Measurements from ENCODE around the gene ARHGAP4. TPM values are rescaled to one million over a fixed set of nuclear protein-coding genes. Genes with fewer than 3 reads are reported as not detected.

Gene ARHGAP4
- total and polyA plus RNA-seq, 2 of the 4 experiments (the other 2 are of a cell fraction) = 0.18 to 0.72 TPM

GRCh38 chrX:153903991-153904957 is 21.8 kb downstream of the ARHGAP4 start, which contains the start of gene AVPR2:
TSS of gene AVPR2 (plus strand) at chrX:153904673. CDS start at chrX:153905146, 473 bp downstream.
- peaks cover 9% of the 10 kb centered on the region; the same call in 1 of the 2 replicates for H3K4me1 ChIP-seq (ENCODE audit: control insufficient read depth, insufficient read depth, low read length)
- H2AK9ac ChIP-seq (replicated peaks; ENCODE audit: low read depth, low read length, poor library complexity) = no peak within 1 kb of the TSS
- no peak within 1 kb of the TSS for H4K91ac ChIP-seq (ENCODE audit: insufficient read depth, low read depth, low read length)
- H4K8ac ChIP-seq (ENCODE audit: low read depth in 2 of 2, low read length in 2 of 2) = no peak within 1 kb of the TSS
- ChIA-PET CTCF (no interaction called here), POLR2A (ENCODE audit: unreplicated experiment) (no interaction called here)
- no peak within 1 kb of the TSS for H3K14ac ChIP-seq (replicated peaks; ENCODE audit: low read depth, low read length)
- BruUV-seq (replicated peaks) = no TSS peak
- no peak for TF ChIP-seq ELK1 (IDR thresholded peaks at IDR 0.05; ENCODE audit: borderline replicate concordance, low read depth, low read length)
- TF ChIP-seq SMC3 (IDR thresholded peaks at IDR 0.05; ENCODE audit: low read depth, low read length) = no peak
- no peak for TF ChIP-seq POLR2A (IDR thresholded peaks at IDR 0.05; ENCODE audit: low read depth, low read length)
- no peak for TF ChIP-seq NFE2L2 (IDR thresholded peaks at IDR 0.05; ENCODE audit: low read depth, low read length)
- TF ChIP-seq MAFK (IDR thresholded peaks at IDR 0.05; ENCODE audit: low read depth, low read length) = no peak
- no peak for TF ChIP-seq CHD1 (IDR thresholded peaks at IDR 0.05; ENCODE audit: low read depth, low read length)
- TF ChIP-seq FOS (IDR thresholded peaks at IDR 0.05; ENCODE audit: low read depth, low read length) = no peak
- no peak for TF ChIP-seq MXI1 (IDR thresholded peaks at IDR 0.05; ENCODE audit: borderline replicate concordance, low read depth, low read length)
- no peak for TF ChIP-seq RFX5 (IDR thresholded peaks at IDR 0.05; ENCODE audit: low read depth, low read length)
- 67% methylated on average over 5 of the region's 26 CpGs; no CpG with 5 or more reads in 1 of the 2 experiments for WGBS, 2 experiments (ENCODE audit: extremely low coverage in 2 of 2, insufficient read length in 1 of 2)
- in situ Hi-C loops (cut with MboI; ENCODE audit: low sequenced_read_pairs) = loop anchor here (25.0 kb wide), 1 partner anchor 942 kb away; no protein-coding TSS in a partner anchor
- no peak within 1 kb of the TSS for H3K9ac ChIP-seq (ENCODE audit: low read depth, low read length)
- H3K27ac ChIP-seq (ENCODE audit: insufficient read depth, low read length) = no peak within 1 kb of the TSS
- no peak within 1 kb of the TSS for H4K5ac ChIP-seq (ENCODE audit: low read depth, low read length)
- no peaks in the 10 kb centered on the region; the same call in 1 of the 2 replicates for H4K20me1 ChIP-seq (ENCODE audit: insufficient read depth, low read length)
- H3K9me1 ChIP-seq (ENCODE audit: insufficient read depth, low read length) = peaks cover 4% of the 10 kb centered on the region
- H2AK5ac ChIP-seq (ENCODE audit: low read depth, low read length) = no peak within 1 kb of the TSS
- DNase-seq = no peak
- peaks cover 3% of the 10 kb centered on the region; the same call in 1 of the 2 replicates for H3K27me3 ChIP-seq (ENCODE audit: control insufficient read depth, insufficient read depth, low read length)
- no peak within 1 kb of the TSS for H3K4ac ChIP-seq (ENCODE audit: low read depth, low read length)
- no peak within 1 kb of the TSS for H3K18ac ChIP-seq (ENCODE audit: low read depth, low read length)
- H2BK5ac ChIP-seq (ENCODE audit: low read depth, low read length, poor library complexity, severe bottlenecking) = no peak within 1 kb of the TSS
- no peaks in the 10 kb centered on the region for H3K79me1 ChIP-seq (ENCODE audit: low read depth in 1 of 2, low read length in 2 of 2)
- no peak within 1 kb of the TSS for H2BK20ac ChIP-seq (ENCODE audit: low read depth, low read length)
- intact Hi-C loops (cut with micrococcal nuclease) = no loop called here
- no peak within 1 kb of the TSS for H2BK120ac ChIP-seq (ENCODE audit: low read depth, low read length)
- no peak within 1 kb of the TSS for H3K4me3 ChIP-seq (ENCODE audit: insufficient read depth, low read depth, low read length)
- H3K56ac ChIP-seq (ENCODE audit: extremely low read depth, insufficient read depth, low read length) = no peak within 1 kb of the TSS
- no peak for ATAC-seq (ENCODE audit: low read depth)
- dilution Hi-C loops (cut with HindIII; ENCODE audit: low sequenced_read_pairs, unreplicated experiment) = no loop called here
- no peak within 1 kb of the TSS for H2BK15ac ChIP-seq (ENCODE audit: low read depth, low read length)
- no peaks in the 10 kb centered on the region; the same call in 1 of the 2 replicates for H3K9me3 ChIP-seq (ENCODE audit: control insufficient read depth, insufficient read depth, low read length)
- no peak within 1 kb of the TSS for H3K23ac ChIP-seq (ENCODE audit: low read depth, low read length)
- H3K36me3 ChIP-seq (ENCODE audit: control insufficient read depth, insufficient read depth, low read length) = no peaks in the 10 kb centered on the region
- no peak within 1 kb of the TSS for H2AFZ ChIP-seq (replicated peaks; ENCODE audit: low read length, poor library complexity)
- no peak within 1 kb of the TSS for H3K4me2 ChIP-seq (ENCODE audit: low read depth, low read length)

Data from IMR-90 (cell line).